ENCODE measurements around the gene TAOK2.

- no peak for TF ChIP-seq EZH2 (IDR thresholded peaks at IDR 0.05; ENCODE audit: insufficient read depth, poor library complexity, severe bottlenecking)
- no peak for TF ChIP-seq EZH2phosphoT487 (IDR thresholded peaks at IDR 0.05; ENCODE audit: insufficient read depth, low read depth)
Observed at GRCh38 chr16:29958756-29959155, 14.9 kb upstream of the TAOK2 start.

Measured in GM23248 (cell line).